Astrocyte of the spinal cord (primary cell): Measurements from ENCODE around the gene CALHM6.

Experiments used
- DNase-seq: peaks from one replicate; pipeline ENCODE4 v3.0.0; 2011; ENCODE audit warnings: low read depth, low spot score
- H3K4me3 ChIP-seq: 2 replicates; pipeline ENCODE4 v1.5.1; 2011; ENCODE audit warnings: low read depth, mild to moderate bottlenecking, low read length, moderate library complexity
- in situ Hi-C: cut with HindIII; loops from 2 replicates; pipeline ENCODE4 v1.10.0; 2017; ENCODE audit warnings: low sequenced_read_pairs
- TF ChIP-seq, protein P1 (sequence below): IDR thresholded peaks from 2 replicates; pipeline ENCODE4 v1.5.1; 2012; ENCODE audit warnings: low read depth, mild to moderate bottlenecking, low read length, inconsistent platforms

Gene CALHM6

GRCh38 chr6:116443105-116443504 is 18.1 kb upstream of the CALHM6 start:
- no peak for DNase-seq
- H3K4me3 ChIP-seq, result no peak overlapping the region
- TF ChIP-seq, protein P1, sequence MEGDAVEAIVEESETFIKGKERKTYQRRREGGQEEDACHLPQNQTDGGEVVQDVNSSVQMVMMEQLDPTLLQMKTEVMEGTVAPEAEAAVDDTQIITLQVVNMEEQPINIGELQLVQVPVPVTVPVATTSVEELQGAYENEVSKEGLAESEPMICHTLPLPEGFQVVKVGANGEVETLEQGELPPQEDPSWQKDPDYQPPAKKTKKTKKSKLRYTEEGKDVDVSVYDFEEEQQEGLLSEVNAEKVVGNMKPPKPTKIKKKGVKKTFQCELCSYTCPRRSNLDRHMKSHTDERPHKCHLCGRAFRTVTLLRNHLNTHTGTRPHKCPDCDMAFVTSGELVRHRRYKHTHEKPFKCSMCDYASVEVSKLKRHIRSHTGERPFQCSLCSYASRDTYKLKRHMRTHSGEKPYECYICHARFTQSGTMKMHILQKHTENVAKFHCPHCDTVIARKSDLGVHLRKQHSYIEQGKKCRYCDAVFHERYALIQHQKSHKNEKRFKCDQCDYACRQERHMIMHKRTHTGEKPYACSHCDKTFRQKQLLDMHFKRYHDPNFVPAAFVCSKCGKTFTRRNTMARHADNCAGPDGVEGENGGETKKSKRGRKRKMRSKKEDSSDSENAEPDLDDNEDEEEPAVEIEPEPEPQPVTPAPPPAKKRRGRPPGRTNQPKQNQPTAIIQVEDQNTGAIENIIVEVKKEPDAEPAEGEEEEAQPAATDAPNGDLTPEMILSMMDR, result no peak
- in situ Hi-C loops, result no loop called here

DNA sequence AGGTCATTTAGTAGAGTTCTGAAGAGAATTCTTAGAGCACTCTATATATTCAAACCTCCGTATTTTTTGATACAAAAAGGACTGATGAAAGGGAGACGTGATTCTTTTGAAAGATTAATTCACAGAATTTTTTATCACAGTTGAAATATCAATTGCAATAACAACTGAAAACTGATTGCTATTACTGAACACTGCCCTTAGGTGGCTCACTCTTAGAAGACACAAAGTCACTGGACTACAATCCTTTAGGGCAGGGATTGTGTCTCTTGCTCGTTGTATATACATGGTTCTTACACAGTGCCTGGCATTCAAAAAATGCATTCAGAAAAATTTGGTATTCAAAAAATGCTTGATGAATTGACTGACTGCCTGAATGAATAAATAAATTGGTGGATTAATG is 17.1 kb upstream of the CALHM6 start:
- peak; percentile 42 for DNase-seq
- no peak overlapping the region for H3K4me3 ChIP-seq
- in situ Hi-C loops, result no loop called here
- TF ChIP-seq, protein P1, result peak; percentile 63

DNA sequence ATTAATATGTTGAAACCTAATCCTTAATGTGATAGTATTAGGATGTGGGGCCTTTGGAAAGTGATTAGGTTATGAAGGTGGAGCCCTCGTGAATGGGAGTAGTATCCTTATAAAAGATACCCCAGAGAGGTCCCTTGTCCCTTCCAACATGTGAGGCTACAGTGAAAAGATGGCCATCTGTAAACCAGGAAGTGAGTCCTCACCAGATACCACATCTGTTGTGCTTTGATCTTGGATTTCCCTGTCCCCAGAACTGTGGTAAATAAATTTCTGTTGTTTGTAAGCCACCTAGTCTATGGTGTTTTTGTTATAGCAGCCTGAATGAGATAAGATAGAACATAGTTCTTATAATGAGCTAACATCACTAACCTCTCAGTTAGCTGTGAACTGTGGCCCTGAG is 16.6 kb upstream of the CALHM6 start:
- TF ChIP-seq, protein P1, result no peak
- H3K4me3 ChIP-seq, result no peak overlapping the region
- in situ Hi-C loops, result no loop called here
- DNase-seq, result no peak

DNA sequence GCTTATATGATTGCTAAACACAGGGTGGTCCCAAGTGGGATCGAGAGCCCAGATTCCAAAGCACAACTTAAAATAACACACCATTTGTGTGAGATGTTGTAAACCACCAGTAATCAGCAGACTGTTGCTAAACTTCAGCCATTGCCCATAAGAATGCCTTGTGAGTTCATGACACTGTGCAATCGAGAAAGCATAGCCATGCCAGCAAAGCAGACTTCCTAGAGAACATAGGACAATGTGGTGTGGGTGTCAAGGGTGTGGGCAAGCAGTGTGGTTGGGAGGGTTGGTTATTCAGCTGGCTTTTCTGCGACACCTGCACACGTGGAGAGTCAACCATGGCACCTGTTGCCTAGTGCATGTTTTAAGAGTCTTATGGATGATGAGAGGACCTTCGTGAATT is 16.1 kb upstream of the CALHM6 start:
- in situ Hi-C loops, result no loop called here
- TF ChIP-seq, protein P1, result no peak
- no peak overlapping the region for H3K4me3 ChIP-seq
- no peak for DNase-seq

DNA sequence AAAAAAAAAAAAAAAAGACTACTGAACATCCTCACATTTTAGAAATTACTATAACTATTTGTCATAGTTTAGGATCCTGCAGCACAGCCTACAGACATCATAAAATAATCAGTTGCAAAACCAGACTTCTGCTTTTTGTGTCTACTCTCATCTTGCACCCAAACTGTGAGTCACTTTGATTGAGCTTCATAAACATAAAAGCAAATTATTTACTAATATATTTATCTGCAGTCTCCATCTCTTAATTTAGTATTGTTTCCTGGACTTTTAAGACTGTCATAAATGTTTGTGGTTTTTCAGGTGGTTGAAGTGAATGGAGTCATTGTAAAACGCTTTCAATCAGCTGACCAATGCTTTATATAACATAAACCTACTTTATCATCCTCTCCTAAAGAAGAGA is 14.8 kb upstream of the CALHM6 start:
- in situ Hi-C loops, result no loop called here
- TF ChIP-seq, protein P1, result no peak
- no peak overlapping the region for H3K4me3 ChIP-seq
- DNase-seq, result no peak

- DNase-seq, result no peak
Measured at GRCh38 chr6:116447052-116447451, 14.1 kb upstream of the CALHM6 start.

More at GRCh38 chr6:116447052-116447451, 14.1 kb upstream of the CALHM6 start:
- no peak overlapping the region for H3K4me3 ChIP-seq
- in situ Hi-C loops, result no loop called here
- TF ChIP-seq, protein P1, result no peak
